ENCODE results near the gene GPBP1. TPM values are rescaled to one million over a fixed set of nuclear protein-coding genes. Genes with fewer than 3 reads are reported as not detected.

Gene GPBP1
- total and polyA plus RNA-seq, 2 of the 4 experiments (the other 2 are of a cell fraction) = 24.3 to 29.2 TPM

DNA sequence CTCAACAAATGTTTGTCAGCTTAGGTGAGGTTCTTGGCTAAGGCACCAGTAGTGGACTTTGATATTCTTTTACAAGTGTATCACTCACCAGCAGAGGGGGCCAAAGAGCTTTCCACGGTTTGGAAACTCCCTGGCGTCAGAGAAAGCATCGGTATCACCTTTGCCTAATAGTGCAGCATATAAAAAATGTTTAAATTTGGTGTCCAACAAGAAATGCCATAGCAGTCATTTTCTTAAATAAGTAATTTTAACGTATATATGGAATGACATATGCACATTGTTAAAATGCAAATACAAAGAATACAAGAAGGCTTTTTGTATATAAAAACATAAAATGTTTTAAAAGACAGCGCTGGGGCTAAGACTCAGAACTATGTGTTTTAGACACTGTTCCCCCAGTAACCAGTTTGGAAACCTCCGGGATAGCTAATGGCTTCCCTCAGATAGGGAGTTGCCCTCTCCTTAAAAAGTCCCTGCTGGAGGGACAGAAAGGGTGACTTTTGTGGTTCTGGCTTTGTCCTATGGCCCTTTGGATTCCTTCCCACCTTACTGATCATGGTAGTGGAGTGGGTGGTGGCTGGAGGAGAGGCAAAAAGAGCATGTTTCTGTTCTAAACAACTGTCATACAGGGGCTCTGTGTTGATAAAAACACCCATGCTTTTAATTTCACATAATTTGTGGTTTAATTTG is 124.6 kb downstream of the GPBP1 start (continued):
- TF ChIP-seq CHD1 (IDR thresholded peaks at IDR 0.05; ENCODE audit: low read depth, low read length) = no peak; the same call in 1 of the 2 replicates
- no peak for TF ChIP-seq NFE2L2 (IDR thresholded peaks at IDR 0.05; ENCODE audit: low read depth, low read length)
- TF ChIP-seq FOS (IDR thresholded peaks at IDR 0.05; ENCODE audit: low read depth, low read length) = no peak

DNA sequence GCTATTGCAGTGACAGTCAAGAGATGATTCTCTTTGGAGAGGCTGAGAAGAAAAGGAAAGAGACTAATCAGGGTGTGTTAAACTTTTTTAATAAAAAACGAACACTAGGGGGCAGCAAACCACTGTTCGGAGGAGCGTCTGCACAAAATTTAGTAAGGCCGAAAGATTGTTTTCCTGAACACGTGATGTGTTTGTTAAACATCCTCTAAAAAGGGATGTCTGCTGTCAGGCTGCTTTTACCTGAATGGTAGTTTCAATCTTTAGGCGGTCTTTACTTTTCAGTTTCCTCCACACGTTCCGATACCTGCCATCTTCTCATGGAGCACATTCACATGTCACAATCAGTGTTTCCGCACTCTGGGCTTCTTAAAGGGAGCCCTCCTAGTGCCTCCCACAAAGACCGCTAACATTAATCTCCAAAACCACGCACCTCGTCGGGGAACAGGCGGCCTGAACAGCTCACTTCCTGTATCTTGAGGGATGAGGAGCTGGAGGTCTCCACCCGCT is 125.2 kb downstream of the GPBP1 start:
- H3K27me3 ChIP-seq (ENCODE audit: control insufficient read depth, insufficient read depth, low read length) = 0 out of 2 replicates have a peak, but pooled peaks cover 2% of the 10 kb centered on the region
- peak overlapping the region; percentile 50 for H4K5ac ChIP-seq (ENCODE audit: low read depth, low read length)
- BruUV-seq (replicated peaks) = no TSS peak
- dilution Hi-C loops (cut with HindIII; ENCODE audit: low sequenced_read_pairs, unreplicated experiment) (no loop called here), intact Hi-C loops (cut with micrococcal nuclease) (loop anchor here (1.0 to 10.0 kb wide), 8 partner anchors 84 to 1161 kb away; partner anchors contain the start of gene PLK2), in situ Hi-C loops (cut with MboI; ENCODE audit: low sequenced_read_pairs) (loop anchor here (5.0 to 25.0 kb wide), 3 partner anchors 483 to 1163 kb away; partner anchors contain the start of gene PLK2)
- H2AFZ ChIP-seq (replicated peaks; ENCODE audit: low read length, poor library complexity) = peak overlapping the region; percentile 88
- H4K8ac ChIP-seq (ENCODE audit: low read depth in 2 of 2, low read length in 2 of 2) = peak overlapping the region; percentile 47 to 95
- no peak overlapping the region for H3K4me3 ChIP-seq (ENCODE audit: insufficient read depth, low read depth, low read length)
- peak overlapping the region; percentile 91 for H3K14ac ChIP-seq (replicated peaks; ENCODE audit: low read depth, low read length)
- H3K4ac ChIP-seq (ENCODE audit: low read depth, low read length) = peak overlapping the region; percentile 96
- WGBS, 2 experiments (ENCODE audit: extremely low coverage in 2 of 2, insufficient read length in 1 of 2) = 0% methylated on average over 5 of the region's 15 CpGs; no CpG with 5 or more reads in 1 of the 2 experiments
- peak overlapping the region; percentile 75; the same call in 1 of the 2 replicates for H3K27ac ChIP-seq (ENCODE audit: insufficient read depth, low read length)
- H4K91ac ChIP-seq (ENCODE audit: insufficient read depth, low read depth, low read length) = peak overlapping the region; percentile 90
- H2BK15ac ChIP-seq (ENCODE audit: low read depth, low read length) = peak overlapping the region; percentile 94
- POLR2A ChIA-PET (ENCODE audit: unreplicated experiment) = no interaction called here
- DNase-seq (peak; percentile 86), ATAC-seq (ENCODE audit: low read depth) (peak; percentile 64)
- H3K9ac ChIP-seq (ENCODE audit: low read depth, low read length) = peak overlapping the region; percentile 17
- H2BK5ac ChIP-seq (ENCODE audit: low read depth, low read length, poor library complexity, severe bottlenecking) = peak overlapping the region; percentile 71
- peak overlapping the region; percentile 98 for H2BK20ac ChIP-seq (ENCODE audit: low read depth, low read length)
- H3K23ac ChIP-seq (ENCODE audit: low read depth, low read length) = peak overlapping the region; percentile 69
- peak overlapping the region; percentile 45 for H3K4me2 ChIP-seq (ENCODE audit: low read depth, low read length)
- TF ChIP-seq RAD21 (IDR thresholded peaks at IDR 0.05; ENCODE audit: low read length) (peak; percentile 89), BHLHE40 (IDR thresholded peaks at IDR 0.05; ENCODE audit: low read depth, low read length) (peak; percentile 60; the same call in 1 of the 2 replicates), SMC3 (IDR thresholded peaks at IDR 0.05; ENCODE audit: low read depth, low read length) (peak; percentile 88), MXI1 (IDR thresholded peaks at IDR 0.05; ENCODE audit: borderline replicate concordance, low read depth, low read length) (no peak)
- TF ChIP-seq, protein P1, sequence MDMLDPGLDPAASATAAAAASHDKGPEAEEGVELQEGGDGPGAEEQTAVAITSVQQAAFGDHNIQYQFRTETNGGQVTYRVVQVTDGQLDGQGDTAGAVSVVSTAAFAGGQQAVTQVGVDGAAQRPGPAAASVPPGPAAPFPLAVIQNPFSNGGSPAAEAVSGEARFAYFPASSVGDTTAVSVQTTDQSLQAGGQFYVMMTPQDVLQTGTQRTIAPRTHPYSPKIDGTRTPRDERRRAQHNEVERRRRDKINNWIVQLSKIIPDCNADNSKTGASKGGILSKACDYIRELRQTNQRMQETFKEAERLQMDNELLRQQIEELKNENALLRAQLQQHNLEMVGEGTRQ (IDR thresholded peaks at IDR 0.05; ENCODE audit: low read depth, low read length) = peak; percentile 90
- TF ChIP-seq, protein P2, sequence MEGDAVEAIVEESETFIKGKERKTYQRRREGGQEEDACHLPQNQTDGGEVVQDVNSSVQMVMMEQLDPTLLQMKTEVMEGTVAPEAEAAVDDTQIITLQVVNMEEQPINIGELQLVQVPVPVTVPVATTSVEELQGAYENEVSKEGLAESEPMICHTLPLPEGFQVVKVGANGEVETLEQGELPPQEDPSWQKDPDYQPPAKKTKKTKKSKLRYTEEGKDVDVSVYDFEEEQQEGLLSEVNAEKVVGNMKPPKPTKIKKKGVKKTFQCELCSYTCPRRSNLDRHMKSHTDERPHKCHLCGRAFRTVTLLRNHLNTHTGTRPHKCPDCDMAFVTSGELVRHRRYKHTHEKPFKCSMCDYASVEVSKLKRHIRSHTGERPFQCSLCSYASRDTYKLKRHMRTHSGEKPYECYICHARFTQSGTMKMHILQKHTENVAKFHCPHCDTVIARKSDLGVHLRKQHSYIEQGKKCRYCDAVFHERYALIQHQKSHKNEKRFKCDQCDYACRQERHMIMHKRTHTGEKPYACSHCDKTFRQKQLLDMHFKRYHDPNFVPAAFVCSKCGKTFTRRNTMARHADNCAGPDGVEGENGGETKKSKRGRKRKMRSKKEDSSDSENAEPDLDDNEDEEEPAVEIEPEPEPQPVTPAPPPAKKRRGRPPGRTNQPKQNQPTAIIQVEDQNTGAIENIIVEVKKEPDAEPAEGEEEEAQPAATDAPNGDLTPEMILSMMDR (conservative IDR thresholded peaks at IDR 0.05; ENCODE audit: low read depth, low read length) = peak; percentile 83
- H3K18ac ChIP-seq (ENCODE audit: low read depth, low read length) = peak overlapping the region; percentile 50
- no peaks in the 10 kb centered on the region for H3K9me3 ChIP-seq (ENCODE audit: control insufficient read depth, insufficient read depth, low read length)
- no peaks in the 10 kb centered on the region for H3K36me3 ChIP-seq (ENCODE audit: control insufficient read depth, insufficient read depth, low read length)
- H3K79me1 ChIP-seq (ENCODE audit: low read depth in 1 of 2, low read length in 2 of 2) = no peaks in the 10 kb centered on the region; a peak in 1 of 4 replicates
- H2AK9ac ChIP-seq (replicated peaks; ENCODE audit: low read depth, low read length, poor library complexity) = peak overlapping the region; percentile 84
- no peaks in the 10 kb centered on the region for H4K20me1 ChIP-seq (ENCODE audit: insufficient read depth, low read length)
- peaks cover 12% of the 10 kb centered on the region for H3K4me1 ChIP-seq (ENCODE audit: control insufficient read depth, insufficient read depth, low read length)
- H2BK120ac ChIP-seq (ENCODE audit: low read depth, low read length) = peak overlapping the region; percentile 98
- H3K56ac ChIP-seq (ENCODE audit: extremely low read depth, insufficient read depth, low read length) = peak overlapping the region; percentile 45; the same call in 1 of the 2 replicates
- peak overlapping the region; percentile 80; the same call in 1 of the 2 replicates for H2AK5ac ChIP-seq (ENCODE audit: low read depth, low read length)
- CTCF ChIA-PET = interaction anchor here (0.7 to 1.8 kb wide), 5 partner anchors 480 to 1164 kb away, joined by 3 to 14 read pairs (median 5); partner anchors contain the start of gene PLK2
- peaks cover 5% of the 10 kb centered on the region for H3K9me1 ChIP-seq (ENCODE audit: insufficient read depth, low read length)
